ENCODE measurements around the gene PERCC1.
"Not testable (repeated sequence)": the region's sequence is repeated elsewhere in the genome, so short reads cannot be mapped to it uniquely, and the experiment has no call there.

PERCC1 gene

GRCh38 chr16:1469141-1469540 is 38.3 kb downstream of the PERCC1 start:
- DNase-seq (ENCODE audit: low spot score) = not testable (repeated sequence)

- no peak for DNase-seq (ENCODE audit: low spot score)
Measured at GRCh38 chr16:1469693-1470201, 38.9 kb downstream of the PERCC1 start.

GRCh38 chr16:1470481-1471251 is 39.8 kb downstream of the PERCC1 start:
- no peak for DNase-seq (ENCODE audit: low spot score)

- DNase-seq (ENCODE audit: low spot score) = no peak
Measured at GRCh38 chr16:1471569-1472194, 40.8 kb downstream of the PERCC1 start.

- DNase-seq (ENCODE audit: low spot score) = no peak
Measured at GRCh38 chr16:1472974-1473373, 42.1 kb downstream of the PERCC1 start.

- DNase-seq (ENCODE audit: low spot score) = no peak
Measured at GRCh38 chr16:1474082-1474795, 43.4 kb downstream of the PERCC1 start.

GRCh38 chr16:1474796-1475551 is 44.1 kb downstream of the PERCC1 start, which contains the start of gene CLCN7:
TSS of gene CLCN7 (minus strand) at chr16:1475028. CDS start at chr16:1474974, 54 bp downstream.
- DNase-seq (ENCODE audit: low spot score) = peak; percentile 86

GRCh38 chr16:1475552-1476114 is 44.8 kb downstream of the PERCC1 start:
- DNase-seq (ENCODE audit: low spot score) = no peak

- no peak for DNase-seq (ENCODE audit: low spot score)
Measured at GRCh38 chr16:1477033-1477432, 46.2 kb downstream of the PERCC1 start.

GRCh38 chr16:1478937-1479336 is 48.1 kb downstream of the PERCC1 start:
- DNase-seq (ENCODE audit: low spot score) = not testable (repeated sequence)

GRCh38 chr16:1481906-1482835 is 51.3 kb downstream of the PERCC1 start:
- DNase-seq (ENCODE audit: low spot score) = no peak
